Measurements from ENCODE around the gene ASIC3. TPM values are rescaled to one million over a fixed set of nuclear protein-coding genes. Genes with fewer than 3 reads are reported as not detected.
"Not testable (repeated sequence)": the region's sequence is repeated elsewhere in the genome, so short reads cannot be mapped to it uniquely, and the experiment has no call there.

Gene ASIC3
- total RNA-seq, 1 donor from 2014 or later: 2.2 TPM

GRCh38 chr7:151032936-151033863, 15.1 kb upstream of the ASIC3 start:
- DNase-seq (ENCODE audit: low spot score): no peak

- no peak for DNase-seq (ENCODE audit: low spot score)
Measured at GRCh38 chr7:151033864-151034249, 14.5 kb upstream of the ASIC3 start.

- no peak for DNase-seq (ENCODE audit: low spot score)
Measured at GRCh38 chr7:151034312-151035025, 13.9 kb upstream of the ASIC3 start.

GRCh38 chr7:151035026-151035717, 13.2 kb upstream of the ASIC3 start:
- DNase-seq (ENCODE audit: low spot score): no peak

GRCh38 chr7:151035902-151036301, 12.4 kb upstream of the ASIC3 start:
- no peak for DNase-seq (ENCODE audit: low spot score)

GRCh38 chr7:151038951-151039849, 9.1 kb upstream of the ASIC3 start:
- DNase-seq (ENCODE audit: low spot score): peak; percentile 88

- no peak for DNase-seq (ENCODE audit: low spot score)
Measured at GRCh38 chr7:151039850-151040548, 8.3 kb upstream of the ASIC3 start.

GRCh38 chr7:151040616-151041375, 7.5 kb upstream of the ASIC3 start:
- DNase-seq (ENCODE audit: low spot score): no peak

- not testable (repeated sequence) for DNase-seq (ENCODE audit: low spot score)
Measured at GRCh38 chr7:151043449-151043848, 4.9 kb upstream of the ASIC3 start.

GRCh38 chr7:151043959-151044358, 4.4 kb upstream of the ASIC3 start:
- no peak for DNase-seq (ENCODE audit: low spot score)

- no peak for DNase-seq (ENCODE audit: low spot score)
Measured at GRCh38 chr7:151045262-151045661, 3.1 kb upstream of the ASIC3 start.

- no peak for DNase-seq (ENCODE audit: low spot score)
Measured at GRCh38 chr7:151045967-151046366, 2.4 kb upstream of the ASIC3 start.

GRCh38 chr7:151046603-151047573, 1.4 kb upstream of the ASIC3 start:
- peak; percentile 97 for DNase-seq (ENCODE audit: low spot score)

- no peak for DNase-seq (ENCODE audit: low spot score)
Measured at GRCh38 chr7:151048911-151049463, 656 bp downstream of the ASIC3 start.

- DNase-seq (ENCODE audit: low spot score): peak; percentile 74
Measured at GRCh38 chr7:151051108-151051507, 2.8 kb downstream of the ASIC3 start.

GRCh38 chr7:151053096-151053495, 4.8 kb downstream of the ASIC3 start:
- no peak for DNase-seq (ENCODE audit: low spot score)

GRCh38 chr7:151053751-151054150, 5.4 kb downstream of the ASIC3 start:
- DNase-seq (ENCODE audit: low spot score): no peak

GRCh38 chr7:151056283-151056665, 7.9 kb downstream of the ASIC3 start:
- DNase-seq (ENCODE audit: low spot score): no peak

All from umbilical cord (tissue), 2 donors.